WTC11 (cell line): Measurements from ENCODE around the gene MCRS1. TPM values are rescaled to one million over a fixed set of nuclear protein-coding genes. Genes with fewer than 3 reads are reported as not detected.

Source experiments
- ATAC-seq: fragments of 200-7000 bp; cut with Tn5 transposase; 2 replicates; pipeline ENCODE4 v1.10.0; 2021; ENCODE audit warnings: mild to moderate bottlenecking, moderate library complexity
- CTCF ChIA-PET: fragments of 300-600 bp; sonication (Branson Sonifier 250); formaldehyde crosslinking; loops from one replicate; lab custom pipeline; 2021; ENCODE audit warnings: antibody characterized with exemption; lab: Charles Lee
- POLR2A ChIA-PET: fragments of 350-600 bp; sonication (Branson Sonifier 250); formaldehyde crosslinking; loops from one replicate; lab custom pipeline; 2021; ENCODE audit warnings: antibody characterized with exemption; lab: Charles Lee
- DNase-seq: peaks from one replicate; pipeline ENCODE4 v3.0.0; 2021; ENCODE audit warnings: low spot score
- H3K27ac Mint-ChIP-seq: 2 replicates; pipeline ENCODE4 v1.8.0; 2021; ENCODE audit warnings: mixed read lengths
- H3K27me3 Mint-ChIP-seq: 2 replicates; pipeline ENCODE4 v1.8.0; 2021; ENCODE audit warnings: low read depth, mild to moderate bottlenecking, moderate library complexity, mixed read lengths
- H3K36me3 Mint-ChIP-seq: 2 replicates; pipeline ENCODE4 v1.8.0; 2021; ENCODE audit warnings: mixed read lengths
- H3K4me1 Mint-ChIP-seq: 2 replicates; pipeline ENCODE4 v1.8.0; 2022; ENCODE audit warnings: mixed read lengths
- H3K4me3 Mint-ChIP-seq: 2 replicates; pipeline ENCODE4 v1.8.0; 2021; ENCODE audit warnings: mild to moderate bottlenecking, moderate library complexity, mixed read lengths
- H3K9me3 Mint-ChIP-seq: 2 replicates; pipeline ENCODE4 v1.8.0; 2021; ENCODE audit warnings: mixed read lengths
- CTCF ChIP-seq: fragments of 200-600 bp; IDR thresholded peaks from 2 replicates; pipeline ENCODE4 v1.8.0; 2022; ENCODE audit warnings: antibody characterized with exemption
- ELF4 ChIP-seq: sonication (generic); formaldehyde crosslinking; IDR thresholded peaks from 2 replicates; pipeline ENCODE4 v1.8.1; 2022; ENCODE audit warnings: low read depth, mild to moderate bottlenecking, moderate library complexity, missing genetic modification reagents
- ERG ChIP-seq: fragments of 250-450 bp; sonication (Bioruptor Pico); IDR thresholded peaks from 2 replicates; pipeline ENCODE4 v1.8.0; 2021; ENCODE audit warnings: mild to moderate bottlenecking
- ESRRA ChIP-seq: sonication (generic); formaldehyde crosslinking; IDR thresholded peaks from 2 replicates; pipeline ENCODE4 v1.8.1; 2022; ENCODE audit warnings: mild to moderate bottlenecking, missing genetic modification reagents, borderline replicate concordance
- GTF2I ChIP-seq: fragments of 250-450 bp; sonication (Bioruptor Pico); conservative IDR thresholded peaks from 2 replicates; pipeline ENCODE4 v1.4.0; 2021; ENCODE audit warnings: mild to moderate bottlenecking
- MAX ChIP-seq: sonication (generic); formaldehyde crosslinking; IDR thresholded peaks from 2 replicates; pipeline ENCODE4 v1.8.0; 2022; ENCODE audit warnings: mild to moderate bottlenecking, missing genetic modification reagents
- MXD4 ChIP-seq: fragments of 250-450 bp; sonication (Bioruptor Pico); IDR thresholded peaks from 2 replicates; pipeline ENCODE4 v1.8.0; 2021; ENCODE audit warnings: mild to moderate bottlenecking, moderate library complexity, borderline replicate concordance
- MYBL2 ChIP-seq: sonication (generic); formaldehyde crosslinking; IDR thresholded peaks from 2 replicates; pipeline ENCODE4 v1.8.1; 2023; ENCODE audit warnings: mild to moderate bottlenecking, moderate library complexity, missing genetic modification reagents
- NFYB ChIP-seq: sonication (generic); formaldehyde crosslinking; conservative IDR thresholded peaks from 2 replicates; pipeline ENCODE4 v1.8.0; 2022; ENCODE audit warnings: low read depth, missing genetic modification reagents
- PRRX2 ChIP-seq: fragments of 250-450 bp; sonication (Bioruptor Pico); IDR thresholded peaks from 2 replicates; pipeline ENCODE4 v1.8.0; 2021; ENCODE audit warnings: mild to moderate bottlenecking
- SMAD3 ChIP-seq: sonication (generic); formaldehyde crosslinking; IDR thresholded peaks from 2 replicates; pipeline ENCODE4 v1.8.0; 2022; ENCODE audit warnings: missing genetic modification reagents, mild to moderate bottlenecking, borderline replicate concordance
- SMAD4 ChIP-seq: sonication (generic); formaldehyde crosslinking; IDR thresholded peaks from 2 replicates; pipeline ENCODE4 v1.8.0; 2022; ENCODE audit warnings: mild to moderate bottlenecking, missing genetic modification reagents
- SOX15 ChIP-seq: fragments of 250-450 bp; sonication (Bioruptor Pico); IDR thresholded peaks from 2 replicates; pipeline ENCODE4 v1.9.0; 2021; ENCODE audit warnings: mild to moderate bottlenecking
- TEAD1 ChIP-seq: sonication (generic); formaldehyde crosslinking; IDR thresholded peaks from 2 replicates; pipeline ENCODE4 v1.8.0; 2022; ENCODE audit warnings: mild to moderate bottlenecking, missing genetic modification reagents
- TEAD4 ChIP-seq: sonication (generic); formaldehyde crosslinking; IDR thresholded peaks from 2 replicates; pipeline ENCODE4 v1.8.0; 2022; ENCODE audit warnings: mild to moderate bottlenecking, missing genetic modification reagents
- TP53 ChIP-seq: sonication (generic); formaldehyde crosslinking; IDR thresholded peaks from 2 replicates; pipeline ENCODE4 v1.8.1; 2023; ENCODE audit warnings: mild to moderate bottlenecking, missing genetic modification reagents
- USF2 ChIP-seq: sonication (generic); formaldehyde crosslinking; IDR thresholded peaks from 2 replicates; pipeline ENCODE4 v1.8.1; 2023; ENCODE audit warnings: mild to moderate bottlenecking, missing genetic modification reagents, moderate library complexity
- ZNF219 ChIP-seq: sonication (generic); formaldehyde crosslinking; IDR thresholded peaks from 2 replicates; pipeline ENCODE4 v1.8.0; 2023; ENCODE audit warnings: missing genetic modification reagents, mild to moderate bottlenecking, borderline replicate concordance
- ZNF396 ChIP-seq: fragments of 250-450 bp; sonication (Bioruptor Pico); IDR thresholded peaks from 2 replicates; pipeline ENCODE4 v1.8.0; 2021; ENCODE audit warnings: mild to moderate bottlenecking, moderate library complexity, borderline replicate concordance
- ZSCAN18 ChIP-seq: fragments of 250-450 bp; sonication (Bioruptor Pico); IDR thresholded peaks from 2 replicates; pipeline ENCODE4 v2.1.2; 2022; ENCODE audit warnings: mild to moderate bottlenecking, moderate library complexity
- total RNA-seq: library from RNA; stranded (reverse); gene quantifications from 3 replicates; pipeline ENCODE4 v1.2.3, GENCODE V29; 2021
- TF ChIP-seq, protein P1 (sequence below): sonication (generic); formaldehyde crosslinking; IDR thresholded peaks from 2 replicates; pipeline ENCODE4 v1.8.1; 2022; ENCODE audit warnings: mild to moderate bottlenecking, missing genetic modification reagents, moderate library complexity, borderline replicate concordance
- TF ChIP-seq, protein P2 (sequence below): fragments of 250-450 bp; sonication (Bioruptor Pico); conservative IDR thresholded peaks from 2 replicates; pipeline ENCODE4 v1.9.0; 2021; ENCODE audit warnings: mild to moderate bottlenecking

Gene MCRS1
- total RNA-seq, 1 experiment from 2014 or later = 105 TPM

DNA sequence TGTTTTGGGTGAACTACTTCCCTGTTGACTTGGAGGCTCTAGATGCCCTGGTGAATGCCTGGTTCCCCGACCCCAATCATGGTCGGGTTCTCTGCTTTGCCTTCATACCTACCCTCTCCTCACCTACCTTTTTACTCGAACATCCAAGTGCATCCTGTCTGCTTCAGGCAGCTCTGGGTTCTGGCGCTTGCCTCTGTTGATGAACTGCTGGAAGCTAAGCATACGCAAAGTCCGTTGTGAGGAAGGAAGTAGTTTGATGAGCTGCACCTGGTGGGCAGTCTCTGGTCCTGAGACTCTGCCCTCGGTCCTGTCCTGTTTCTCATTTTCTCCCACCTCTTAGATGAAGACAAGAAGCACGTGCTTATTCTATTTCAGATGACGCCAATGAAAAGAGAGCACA lies 15.5 kb downstream of the MCRS1 start (continued):
- no peak for TF ChIP-seq ZNF219 (CRISPR knock-in tag)
- TF ChIP-seq SMAD4 (CRISPR knock-in tag) = no peak
- TF ChIP-seq MXD4 = no peak
- TF ChIP-seq ZNF396 (CRISPR knock-in tag) = no peak
- TF ChIP-seq NFYB = no peak
- no peak for TF ChIP-seq ELF4 (CRISPR knock-in tag)

- Mint-ChIP-seq H3K4me3 (no peak overlapping the region), H3K9me3 (no peaks in the 10 kb centered on the region), H3K36me3 (no peaks in the 10 kb centered on the region), H3K27ac (no peak overlapping the region), H3K27me3 (peaks cover 49% of the 10 kb centered on the region), H3K4me1 (peaks cover 3% of the 10 kb centered on the region; the same call in 1 of the 2 replicates)
- TF ChIP-seq NFYB = no peak
- no peak for TF ChIP-seq USF2 (CRISPR knock-in tag)
- no peak for TF ChIP-seq MYBL2 (CRISPR knock-in tag)
- TF ChIP-seq ERG (CRISPR knock-in tag) = no peak
- no peak for TF ChIP-seq MXD4
- no peak for TF ChIP-seq TEAD4 (CRISPR knock-in tag)
- TF ChIP-seq MAX (CRISPR knock-in tag) = no peak
- no peak for ATAC-seq
- ChIA-PET POLR2A (no interaction called here), CTCF (interaction anchor here (1.1 to 7.8 kb wide), 13 partner anchors 9 to 220 kb away, joined by 4 to 99 read pairs (median 21); partner anchors contain the start of genes DNAJC22, KCNH3, PRPF40B and SPATS2)
- no peak for DNase-seq
Measured at GRCh38 chr12:49552014-49552413, 15.9 kb downstream of the MCRS1 start.

GRCh38 chr12:49550693-49551252 lies 17.2 kb downstream of the MCRS1 start:
- ATAC-seq (no peak), DNase-seq (no peak)
- Mint-ChIP-seq H3K27ac (no peak overlapping the region), H3K27me3 (peaks cover 61% of the 10 kb centered on the region), H3K4me1 (peaks cover 3% of the 10 kb centered on the region; the same call in 1 of the 2 replicates), H3K36me3 (no peaks in the 10 kb centered on the region), H3K9me3 (no peaks in the 10 kb centered on the region), H3K4me3 (no peak overlapping the region)
- ChIA-PET CTCF (interaction anchor here (0.6 to 7.8 kb wide), 10 partner anchors 16 to 412 kb away, joined by 3 to 99 read pairs (median 6); partner anchors contain the start of genes DNAJC22 and TMBIM6), POLR2A (no interaction called here)
- TF ChIP-seq TEAD1 = no peak
- TF ChIP-seq, protein P1, sequence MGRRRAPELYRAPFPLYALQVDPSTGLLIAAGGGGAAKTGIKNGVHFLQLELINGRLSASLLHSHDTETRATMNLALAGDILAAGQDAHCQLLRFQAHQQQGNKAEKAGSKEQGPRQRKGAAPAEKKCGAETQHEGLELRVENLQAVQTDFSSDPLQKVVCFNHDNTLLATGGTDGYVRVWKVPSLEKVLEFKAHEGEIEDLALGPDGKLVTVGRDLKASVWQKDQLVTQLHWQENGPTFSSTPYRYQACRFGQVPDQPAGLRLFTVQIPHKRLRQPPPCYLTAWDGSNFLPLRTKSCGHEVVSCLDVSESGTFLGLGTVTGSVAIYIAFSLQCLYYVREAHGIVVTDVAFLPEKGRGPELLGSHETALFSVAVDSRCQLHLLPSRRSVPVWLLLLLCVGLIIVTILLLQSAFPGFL (CRISPR knock-in tag) = no peak
- no peak for TF ChIP-seq SOX15 (CRISPR knock-in tag)
- no peak for TF ChIP-seq ZNF396 (CRISPR knock-in tag)
- no peak for TF ChIP-seq ZSCAN18
- no peak for TF ChIP-seq TP53 (CRISPR knock-in tag)
- no peak for TF ChIP-seq GTF2I (CRISPR knock-in tag)
- no peak for TF ChIP-seq CTCF
- TF ChIP-seq, protein P2, sequence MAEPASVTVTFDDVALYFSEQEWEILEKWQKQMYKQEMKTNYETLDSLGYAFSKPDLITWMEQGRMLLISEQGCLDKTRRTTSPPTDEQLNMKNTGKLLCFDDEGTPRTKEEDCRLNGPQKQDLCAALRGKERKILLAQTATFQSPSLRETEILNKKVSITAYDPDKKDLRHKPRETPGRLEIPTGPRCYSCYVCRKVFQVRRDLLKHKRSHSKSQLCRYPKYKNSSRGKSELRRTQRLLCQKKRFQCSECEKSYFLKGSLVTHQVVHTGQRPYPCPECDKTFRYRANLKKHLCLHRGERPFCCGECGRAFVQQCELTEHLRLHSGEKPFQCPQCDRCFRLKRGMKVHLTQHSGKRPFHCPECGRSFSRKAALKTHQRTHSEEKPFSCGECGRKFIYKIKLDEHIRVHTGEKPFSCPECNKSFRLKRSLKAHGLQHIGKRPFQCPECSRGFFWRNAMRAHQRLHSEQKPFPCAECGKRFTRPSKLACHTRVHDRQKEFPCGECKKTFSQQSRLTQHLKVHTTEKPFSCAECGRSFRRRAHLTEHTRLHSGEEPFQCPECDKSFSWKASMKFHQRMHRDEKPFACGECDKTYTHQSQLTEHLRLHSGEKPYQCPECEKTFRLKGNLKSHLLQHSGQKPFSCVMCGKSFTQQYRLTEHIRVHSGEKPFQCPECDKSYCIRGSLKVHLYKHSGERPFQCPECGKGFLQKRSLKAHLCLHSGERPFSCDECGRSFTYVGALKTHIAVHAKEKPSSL (CRISPR knock-in tag) = no peak
- no peak for TF ChIP-seq PRRX2 (CRISPR knock-in tag)
- TF ChIP-seq SMAD3 (CRISPR knock-in tag) = no peak
- TF ChIP-seq ESRRA (CRISPR knock-in tag) = no peak
